Omental fat pad (tissue), 4 donors: ENCODE data around the gene PIK3R1. TPM values are rescaled to one million over a fixed set of nuclear protein-coding genes. Genes with fewer than 3 reads are reported as not detected.

Experiments
- ATAC-seq: fragments of 150-250 bp; one replicate; pipeline ENCODE4 v1.9.1; 2016; ENCODE audit warnings: mild to moderate bottlenecking, moderate library complexity; ENCODE audit not compliant: low FRiP score
- DNase-seq: peaks from one replicate; pipeline ENCODE4 v3.0.0-alpha.2; 2019; ENCODE audit warnings: low spot score
- CTCF ChIP-seq, 3 donors: fragments of 450-650 bp; IDR thresholded peaks; one replicate each; pipeline ENCODE4 v1.5.1; 2016 to 2017; ENCODE audit warnings: antibody characterized with exemption in 3 of 3, mild to moderate bottlenecking in 3 of 3, moderate library complexity in 2 of 3
- total RNA-seq, 4 donors: library from RNA; depleted of rRNA; stranded (reverse); fragments of >200 nt; gene quantifications; one replicate each; pipeline ENCODE4 v1.1.0, GENCODE V29; 2016

Gene PIK3R1
- total RNA-seq, 4 donors from 2014 or later: 90.5 to 188 (median 148) TPM

GRCh38 chr5:68176253-68176652 is 39.3 kb upstream of the PIK3R1 start:
- DNase-seq (no peak), ATAC-seq (no peak)
- TF ChIP-seq CTCF (IDR thresholded peaks at IDR 0.05): no peak

GRCh38 chr5:68176802-68177479 is 38.6 kb upstream of the PIK3R1 start:
- ATAC-seq: no peak
- no peak for TF ChIP-seq CTCF (IDR thresholded peaks at IDR 0.05)
- DNase-seq: no peak

GRCh38 chr5:68177676-68178075 is 37.9 kb upstream of the PIK3R1 start:
- TF ChIP-seq CTCF (IDR thresholded peaks at IDR 0.05): no peak
- ATAC-seq (no peak), DNase-seq (no peak)

GRCh38 chr5:68178579-68178978 is 37.0 kb upstream of the PIK3R1 start:
- no peak for TF ChIP-seq CTCF (IDR thresholded peaks at IDR 0.05)
- no peak for ATAC-seq
- DNase-seq: no peak

- no peak for TF ChIP-seq CTCF (IDR thresholded peaks at IDR 0.05)
- no peak for DNase-seq
- no peak for ATAC-seq
These were observed 35.2 kb upstream of the PIK3R1 start for GRCh38 chr5:68180121-68181038.

GRCh38 chr5:68181039-68181599 is 34.4 kb upstream of the PIK3R1 start:
- no peak for TF ChIP-seq CTCF (IDR thresholded peaks at IDR 0.05)
- no peak for DNase-seq
- no peak for ATAC-seq
